HepG2 (cell line): ENCODE results near the gene DOCK9. TPM values are rescaled to one million over a fixed set of nuclear protein-coding genes. Genes with fewer than 3 reads are reported as not detected.

Experiments
- CEBPG ChIP-seq: IDR thresholded peaks from 2 replicates; pipeline ENCODE4 v1.6.1; 2016
- ESRRA ChIP-seq: sonication (generic); formaldehyde crosslinking; IDR thresholded peaks from 2 replicates; pipeline ENCODE4 v1.5.1; 2020; ENCODE audit warnings: mild to moderate bottlenecking, low read depth, missing genetic modification reagents
- HDAC6 ChIP-seq: fragments of 200-600 bp; sonication (generic); IDR thresholded peaks from 2 replicates; pipeline ENCODE4 v1.7.0; 2017; ENCODE audit warnings: mild to moderate bottlenecking, antibody characterized with exemption, low read length, low read depth
- HNRNPLL ChIP-seq: fragments of 200-400 bp; formaldehyde crosslinking; IDR thresholded peaks from 2 replicates; pipeline ENCODE4 v1.6.1; 2017; ENCODE audit warnings: mild to moderate bottlenecking, low read depth, low read length; ENCODE audit not compliant: poor library complexity, severe bottlenecking
- KAT2B ChIP-seq: fragments of 150-350 bp; IDR thresholded peaks from 2 replicates; pipeline ENCODE4 v1.6.1; 2014; ENCODE audit warnings: low read depth, low read length, borderline replicate concordance
- NFRKB ChIP-seq: fragments of 450-650 bp; IDR thresholded peaks from 2 replicates; pipeline ENCODE4 v1.6.1; 2017
- SETDB1 ChIP-seq: sonication (generic); formaldehyde crosslinking; IDR thresholded peaks from 2 replicates; pipeline ENCODE4 v1.5.1; 2020; ENCODE audit warnings: missing genetic modification reagents, mild to moderate bottlenecking, borderline replicate concordance
- SIX4 ChIP-seq: sonication (generic); formaldehyde crosslinking; IDR thresholded peaks from 2 replicates; pipeline ENCODE4 v1.4.0; 2020; ENCODE audit warnings: missing genetic modification reagents
- TBL1XR1 ChIP-seq: fragments of 150-350 bp; IDR thresholded peaks from 2 replicates; pipeline ENCODE4 v1.6.1; 2014; ENCODE audit warnings: borderline replicate concordance, low read length; ENCODE audit not compliant: partially characterized antibody
- TOPORS ChIP-seq: sonication (generic); formaldehyde crosslinking; IDR thresholded peaks from 2 replicates; pipeline ENCODE4 v1.8.0; 2023; ENCODE audit warnings: mild to moderate bottlenecking, missing genetic modification reagents
- ZNF225 ChIP-seq: sonication (generic); formaldehyde crosslinking; IDR thresholded peaks from 2 replicates; pipeline ENCODE4 v1.4.0; 2020; ENCODE audit warnings: mild to moderate bottlenecking, missing genetic modification reagents
- ZNF282 ChIP-seq: fragments of 450-650 bp; IDR thresholded peaks from 2 replicates; pipeline ENCODE4 v1.6.1; 2018; ENCODE audit not compliant: partially characterized antibody
- polyA plus RNA-seq, 8 experiments: library from polyadenylated mRNA; depleted of rRNA in 3 of 8; stranded (reverse) in 7 of 8; unstranded in 1 of 8; fragments of >200 nt; fragmentation: Illumina TruSeq in 4 of 8; extraction: Trizol in 4 of 8; gene quantifications; 2 replicates each; pipeline versions ENCODE4 v1.2.1 to v1.2.3, GENCODE V29; 2011 to 2016; ENCODE audit warnings: low read depth in 4 of 8, missing spikeins in 1 of 8, mixed read lengths in 1 of 8; ENCODE audit not compliant: insufficient read depth in 1 of 8
- total RNA-seq, 5 experiments: library from RNA; depleted of rRNA; stranded (reverse); fragments of >200 nt; fragmentation: Illumina TruSeq; extraction: Trizol; gene quantifications; 2 replicates each; pipeline ENCODE4 v1.2.3, GENCODE V29; 2016; ENCODE audit warnings: low read depth in 1 of 5
- TF ChIP-seq, protein P1 (sequence below): sonication (generic); formaldehyde crosslinking; IDR thresholded peaks from 2 replicates; pipeline ENCODE4 v1.5.1; 2020; ENCODE audit warnings: mild to moderate bottlenecking, missing genetic modification reagents, moderate library complexity
- TF ChIP-seq, protein P2 (sequence below): sonication (generic); formaldehyde crosslinking; IDR thresholded peaks from 2 replicates; pipeline ENCODE4 v1.4.0; 2020; ENCODE audit warnings: missing genetic modification reagents
- TF ChIP-seq, protein P3 (sequence below): sonication (generic); formaldehyde crosslinking; IDR thresholded peaks from 2 replicates; pipeline ENCODE4 v1.4.0; 2020; ENCODE audit warnings: missing genetic modification reagents, borderline replicate concordance
- TF ChIP-seq, protein P4 (sequence below): sonication (generic); formaldehyde crosslinking; IDR thresholded peaks from 2 replicates; pipeline ENCODE4 v1.5.0; 2020; ENCODE audit warnings: missing genetic modification reagents
- TF ChIP-seq, protein P5 (sequence below): sonication (generic); formaldehyde crosslinking; IDR thresholded peaks from 2 replicates; pipeline ENCODE4 v1.5.1; 2020; ENCODE audit warnings: mild to moderate bottlenecking, missing genetic modification reagents, borderline replicate concordance

DOCK9 gene
- total and polyA plus RNA-seq, 2 of the 13 experiments (the other 11 are each of a cell fraction or from before 2014, with no cell fraction given), result 0.44 to 0.97 TPM

DNA sequence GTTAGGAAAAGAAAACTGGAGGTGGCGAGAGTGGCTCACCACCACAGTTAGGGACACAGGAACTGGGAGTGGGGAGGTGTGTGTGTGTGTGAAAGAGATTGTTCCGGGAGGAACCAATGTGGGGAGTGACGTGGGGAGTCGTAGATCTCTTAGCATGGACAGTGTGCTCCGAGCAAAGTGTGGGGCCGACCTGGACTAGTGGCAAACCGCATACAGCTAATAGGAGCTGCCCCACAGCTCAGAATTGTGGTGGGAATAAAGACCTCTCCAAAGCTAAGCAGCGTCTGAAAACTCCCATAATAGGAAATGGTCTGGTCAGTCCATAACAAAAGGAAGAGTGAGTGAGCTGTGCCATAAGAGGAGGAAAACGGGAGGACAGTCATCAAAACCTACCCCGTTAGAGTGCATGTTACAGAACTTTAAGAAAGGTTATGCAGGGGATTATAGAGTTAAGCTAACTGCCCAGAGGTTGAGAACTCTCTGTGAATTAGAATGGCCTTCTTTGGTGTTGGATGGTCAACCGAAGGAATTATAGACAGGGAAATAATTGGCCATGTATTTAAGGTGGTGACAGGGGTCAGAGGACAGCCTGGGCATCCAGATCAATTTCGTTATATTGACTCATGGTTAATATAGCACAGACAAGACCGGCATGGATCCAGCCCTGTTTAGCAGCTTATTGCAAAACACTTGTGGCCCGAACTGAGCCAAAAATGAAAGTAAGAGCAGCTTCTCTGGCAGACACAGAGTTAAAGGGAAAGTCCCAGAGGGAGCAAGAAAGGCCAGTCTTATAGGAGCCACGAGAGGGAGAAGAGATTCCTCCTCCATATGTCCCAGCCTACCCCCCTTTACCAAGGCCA lies 216.5 kb downstream of the DOCK9 start (continued):
- TF ChIP-seq, protein P1, sequence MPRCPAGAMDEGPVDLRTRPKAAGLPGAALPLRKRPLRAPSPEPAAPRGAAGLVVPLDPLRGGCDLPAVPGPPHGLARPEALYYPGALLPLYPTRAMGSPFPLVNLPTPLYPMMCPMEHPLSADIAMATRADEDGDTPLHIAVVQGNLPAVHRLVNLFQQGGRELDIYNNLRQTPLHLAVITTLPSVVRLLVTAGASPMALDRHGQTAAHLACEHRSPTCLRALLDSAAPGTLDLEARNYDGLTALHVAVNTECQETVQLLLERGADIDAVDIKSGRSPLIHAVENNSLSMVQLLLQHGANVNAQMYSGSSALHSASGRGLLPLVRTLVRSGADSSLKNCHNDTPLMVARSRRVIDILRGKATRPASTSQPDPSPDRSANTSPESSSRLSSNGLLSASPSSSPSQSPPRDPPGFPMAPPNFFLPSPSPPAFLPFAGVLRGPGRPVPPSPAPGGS (CRISPR knock-in tag), result no peak
- TF ChIP-seq HNRNPLL (no peak), CEBPG (CRISPR knock-in tag) (peak; percentile 74), SIX4 (CRISPR knock-in tag) (no peak), TOPORS (CRISPR knock-in tag) (no peak), KAT2B (0 out of 2 replicates have a peak, but pooled peaks have one; percentile 22), ESRRA (CRISPR knock-in tag) (no peak), TBL1XR1 (no peak), NFRKB (no peak), ZNF225 (CRISPR knock-in tag) (no peak), SETDB1 (CRISPR knock-in tag) (no peak), ZNF282 (no peak), HDAC6 (no peak)
- TF ChIP-seq, protein P2, sequence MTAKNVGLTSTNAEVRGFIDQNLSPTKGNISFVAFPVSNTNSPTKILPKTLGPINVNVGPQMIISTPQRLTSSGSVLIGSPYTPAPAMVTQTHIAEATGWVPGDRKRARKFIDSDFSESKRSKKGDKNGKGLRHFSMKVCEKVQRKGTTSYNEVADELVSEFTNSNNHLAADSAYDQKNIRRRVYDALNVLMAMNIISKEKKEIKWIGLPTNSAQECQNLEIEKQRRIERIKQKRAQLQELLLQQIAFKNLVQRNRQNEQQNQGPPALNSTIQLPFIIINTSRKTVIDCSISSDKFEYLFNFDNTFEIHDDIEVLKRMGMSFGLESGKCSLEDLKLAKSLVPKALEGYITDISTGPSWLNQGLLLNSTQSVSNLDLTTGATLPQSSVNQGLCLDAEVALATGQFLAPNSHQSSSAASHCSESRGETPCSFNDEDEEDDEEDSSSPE (CRISPR knock-in tag), result no peak
- TF ChIP-seq, protein P3, sequence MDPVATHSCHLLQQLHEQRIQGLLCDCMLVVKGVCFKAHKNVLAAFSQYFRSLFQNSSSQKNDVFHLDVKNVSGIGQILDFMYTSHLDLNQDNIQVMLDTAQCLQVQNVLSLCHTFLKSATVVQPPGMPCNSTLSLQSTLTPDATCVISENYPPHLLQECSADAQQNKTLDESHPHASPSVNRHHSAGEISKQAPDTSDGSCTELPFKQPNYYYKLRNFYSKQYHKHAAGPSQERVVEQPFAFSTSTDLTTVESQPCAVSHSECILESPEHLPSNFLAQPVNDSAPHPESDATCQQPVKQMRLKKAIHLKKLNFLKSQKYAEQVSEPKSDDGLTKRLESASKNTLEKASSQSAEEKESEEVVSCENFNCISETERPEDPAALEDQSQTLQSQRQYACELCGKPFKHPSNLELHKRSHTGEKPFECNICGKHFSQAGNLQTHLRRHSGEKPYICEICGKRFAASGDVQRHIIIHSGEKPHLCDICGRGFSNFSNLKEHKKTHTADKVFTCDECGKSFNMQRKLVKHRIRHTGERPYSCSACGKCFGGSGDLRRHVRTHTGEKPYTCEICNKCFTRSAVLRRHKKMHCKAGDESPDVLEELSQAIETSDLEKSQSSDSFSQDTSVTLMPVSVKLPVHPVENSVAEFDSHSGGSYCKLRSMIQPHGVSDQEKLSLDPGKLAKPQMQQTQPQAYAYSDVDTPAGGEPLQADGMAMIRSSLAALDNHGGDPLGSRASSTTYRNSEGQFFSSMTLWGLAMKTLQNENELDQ, result no peak
- TF ChIP-seq, protein P4, sequence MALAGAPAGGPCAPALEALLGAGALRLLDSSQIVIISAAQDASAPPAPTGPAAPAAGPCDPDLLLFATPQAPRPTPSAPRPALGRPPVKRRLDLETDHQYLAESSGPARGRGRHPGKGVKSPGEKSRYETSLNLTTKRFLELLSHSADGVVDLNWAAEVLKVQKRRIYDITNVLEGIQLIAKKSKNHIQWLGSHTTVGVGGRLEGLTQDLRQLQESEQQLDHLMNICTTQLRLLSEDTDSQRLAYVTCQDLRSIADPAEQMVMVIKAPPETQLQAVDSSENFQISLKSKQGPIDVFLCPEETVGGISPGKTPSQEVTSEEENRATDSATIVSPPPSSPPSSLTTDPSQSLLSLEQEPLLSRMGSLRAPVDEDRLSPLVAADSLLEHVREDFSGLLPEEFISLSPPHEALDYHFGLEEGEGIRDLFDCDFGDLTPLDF (CRISPR knock-in tag), result no peak
- TF ChIP-seq, protein P5, sequence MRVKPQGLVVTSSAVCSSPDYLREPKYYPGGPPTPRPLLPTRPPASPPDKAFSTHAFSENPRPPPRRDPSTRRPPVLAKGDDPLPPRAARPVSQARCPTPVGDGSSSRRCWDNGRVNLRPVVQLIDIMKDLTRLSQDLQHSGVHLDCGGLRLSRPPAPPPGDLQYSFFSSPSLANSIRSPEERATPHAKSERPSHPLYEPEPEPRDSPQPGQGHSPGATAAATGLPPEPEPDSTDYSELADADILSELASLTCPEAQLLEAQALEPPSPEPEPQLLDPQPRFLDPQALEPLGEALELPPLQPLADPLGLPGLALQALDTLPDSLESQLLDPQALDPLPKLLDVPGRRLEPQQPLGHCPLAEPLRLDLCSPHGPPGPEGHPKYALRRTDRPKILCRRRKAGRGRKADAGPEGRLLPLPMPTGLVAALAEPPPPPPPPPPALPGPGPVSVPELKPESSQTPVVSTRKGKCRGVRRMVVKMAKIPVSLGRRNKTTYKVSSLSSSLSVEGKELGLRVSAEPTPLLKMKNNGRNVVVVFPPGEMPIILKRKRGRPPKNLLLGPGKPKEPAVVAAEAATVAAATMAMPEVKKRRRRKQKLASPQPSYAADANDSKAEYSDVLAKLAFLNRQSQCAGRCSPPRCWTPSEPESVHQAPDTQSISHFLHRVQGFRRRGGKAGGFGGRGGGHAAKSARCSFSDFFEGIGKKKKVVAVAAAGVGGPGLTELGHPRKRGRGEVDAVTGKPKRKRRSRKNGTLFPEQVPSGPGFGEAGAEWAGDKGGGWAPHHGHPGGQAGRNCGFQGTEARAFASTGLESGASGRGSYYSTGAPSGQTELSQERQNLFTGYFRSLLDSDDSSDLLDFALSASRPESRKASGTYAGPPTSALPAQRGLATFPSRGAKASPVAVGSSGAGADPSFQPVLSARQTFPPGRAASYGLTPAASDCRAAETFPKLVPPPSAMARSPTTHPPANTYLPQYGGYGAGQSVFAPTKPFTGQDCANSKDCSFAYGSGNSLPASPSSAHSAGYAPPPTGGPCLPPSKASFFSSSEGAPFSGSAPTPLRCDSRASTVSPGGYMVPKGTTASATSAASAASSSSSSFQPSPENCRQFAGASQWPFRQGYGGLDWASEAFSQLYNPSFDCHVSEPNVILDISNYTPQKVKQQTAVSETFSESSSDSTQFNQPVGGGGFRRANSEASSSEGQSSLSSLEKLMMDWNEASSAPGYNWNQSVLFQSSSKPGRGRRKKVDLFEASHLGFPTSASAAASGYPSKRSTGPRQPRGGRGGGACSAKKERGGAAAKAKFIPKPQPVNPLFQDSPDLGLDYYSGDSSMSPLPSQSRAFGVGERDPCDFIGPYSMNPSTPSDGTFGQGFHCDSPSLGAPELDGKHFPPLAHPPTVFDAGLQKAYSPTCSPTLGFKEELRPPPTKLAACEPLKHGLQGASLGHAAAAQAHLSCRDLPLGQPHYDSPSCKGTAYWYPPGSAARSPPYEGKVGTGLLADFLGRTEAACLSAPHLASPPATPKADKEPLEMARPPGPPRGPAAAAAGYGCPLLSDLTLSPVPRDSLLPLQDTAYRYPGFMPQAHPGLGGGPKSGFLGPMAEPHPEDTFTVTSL (CRISPR knock-in tag), result no peak
